GM21515 (cell line): Measurements from ENCODE around the gene MGMT.

Source experiments
- ATAC-seq: cut with Tn5 transposase; IDR thresholded peaks from one replicate; pipeline ENCODE4 v1.9.1; 2021; ENCODE audit not compliant: unreplicated experiment

The MGMT gene

DNA sequence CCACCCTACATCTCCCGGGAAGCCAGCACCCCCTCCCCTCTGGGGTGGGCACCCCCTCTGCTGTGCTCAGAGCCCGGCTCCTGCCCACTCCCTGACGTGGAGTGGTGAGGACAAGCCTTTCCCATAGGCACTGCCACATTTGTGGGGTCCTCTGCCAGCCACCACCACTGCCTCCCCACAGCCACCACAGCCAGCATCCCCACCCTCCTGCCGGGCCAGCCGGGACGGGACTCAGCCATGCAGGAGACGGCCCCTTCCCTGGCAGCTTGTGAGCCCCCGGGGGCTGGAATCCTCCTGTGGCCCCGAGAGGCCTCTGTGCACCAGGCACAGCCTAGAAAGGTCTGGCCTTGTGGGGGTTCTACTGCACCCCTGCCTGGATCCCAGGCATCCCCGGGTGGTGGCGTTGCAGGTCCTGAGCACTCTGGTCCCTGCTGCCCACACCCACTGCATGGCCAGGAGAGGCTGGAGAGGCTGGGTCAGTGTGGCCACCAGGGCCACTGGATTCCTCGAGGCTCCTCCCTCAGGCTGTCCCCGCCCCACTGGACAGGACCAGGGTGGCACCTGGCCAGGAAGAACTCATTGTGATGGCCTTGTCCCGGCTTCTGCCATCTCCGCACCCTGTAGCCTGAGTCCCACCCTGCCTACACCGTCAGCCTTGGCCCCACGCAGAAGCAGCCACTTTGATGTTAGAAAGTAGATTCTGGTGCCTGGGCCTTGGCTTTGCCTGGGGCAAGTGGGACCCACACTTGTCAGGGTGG is 349.0 kb downstream of the MGMT start:
- no peak for ATAC-seq

DNA sequence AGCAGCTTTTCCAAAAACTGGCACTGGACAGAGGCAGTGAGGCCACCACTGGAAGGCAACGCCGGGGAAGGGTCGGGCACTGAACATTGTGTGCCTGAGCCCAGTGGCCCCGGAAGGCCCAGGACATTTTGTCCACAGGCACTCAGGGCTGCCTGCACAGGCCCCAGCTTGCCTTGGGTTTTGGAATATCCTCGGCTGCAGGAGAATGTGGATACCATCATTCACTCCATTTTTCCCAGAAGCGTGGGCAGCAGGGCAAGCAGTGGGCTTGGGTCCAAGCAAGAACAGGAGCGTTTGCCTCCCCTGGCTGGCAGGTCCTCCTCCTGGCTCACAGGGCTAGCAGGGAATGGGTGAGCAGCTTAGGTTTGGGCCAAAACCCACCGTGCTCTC is 349.6 kb downstream of the MGMT start:
- no peak for ATAC-seq
